Measurements from ENCODE around the gene FZR1. TPM values are rescaled to one million over a fixed set of nuclear protein-coding genes. Genes with fewer than 3 reads are reported as not detected.
"Not testable (repeated sequence)": the region's sequence is repeated elsewhere in the genome, so short reads cannot be mapped to it uniquely, and the experiment has no call there.

The FZR1 gene
- total and polyA plus RNA-seq, 3 donors from 2014 or later: 91.2 to 123 (median 95.1) TPM

DNA sequence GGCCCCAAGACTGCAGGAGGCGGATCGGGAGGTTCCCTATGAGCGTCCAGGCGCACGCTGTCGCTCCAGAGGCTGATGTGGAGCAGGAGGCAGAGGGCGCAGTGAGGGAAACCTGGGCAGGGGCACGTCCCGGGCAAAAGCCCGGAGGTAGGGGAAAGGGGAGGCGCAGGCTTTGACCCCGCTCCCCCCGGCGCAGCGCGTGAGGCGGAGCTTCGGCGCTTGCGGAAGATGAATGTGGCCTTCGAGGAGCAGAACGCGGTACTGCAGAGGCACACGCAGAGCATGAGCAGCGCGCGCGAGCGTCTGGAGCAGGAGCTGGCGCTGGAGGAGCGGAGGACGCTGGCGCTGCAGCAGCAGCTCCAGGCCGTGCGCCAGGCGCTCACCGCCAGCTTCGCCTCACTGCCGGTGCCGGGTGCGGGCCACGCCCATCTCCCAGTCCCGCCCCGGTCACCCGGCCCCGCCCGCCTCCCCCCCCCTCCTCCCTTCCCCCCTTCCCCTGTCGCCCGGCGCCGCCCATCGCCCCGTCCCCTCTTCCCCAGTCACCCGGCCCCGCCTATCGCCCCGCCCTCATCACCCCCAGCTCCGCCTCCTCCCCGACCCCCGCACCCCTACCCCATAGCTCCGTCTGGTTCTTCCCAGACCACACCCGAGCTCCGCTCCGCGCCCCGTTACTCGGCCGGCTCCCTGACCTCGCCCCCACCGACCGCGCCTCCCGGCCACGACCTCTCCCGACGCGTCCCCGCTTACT is 70.8 kb downstream of the FZR1 start:
- Histone ChIP-seq H3K36me3 (ENCODE audit: low read depth, missing control alignments) (no peaks in the 10 kb centered on the region), H3K4me1 (peaks cover 8% of the 10 kb centered on the region), H3K27ac (no peak overlapping the region), H3K27me3 (no peaks in the 10 kb centered on the region), H3K9me3 (no peaks in the 10 kb centered on the region), H3K4me3 (peak overlapping the region; percentile 4 to 38)
- 69 to 72% methylated on average over 44 to 63 of the region's 78 CpGs for WGBS, 2 donors
- intact Hi-C loops (cut with DNase I; ENCODE audit: low total_unique reads): no loop called here
- no peak for DNase-seq
- TF ChIP-seq, protein P1, sequence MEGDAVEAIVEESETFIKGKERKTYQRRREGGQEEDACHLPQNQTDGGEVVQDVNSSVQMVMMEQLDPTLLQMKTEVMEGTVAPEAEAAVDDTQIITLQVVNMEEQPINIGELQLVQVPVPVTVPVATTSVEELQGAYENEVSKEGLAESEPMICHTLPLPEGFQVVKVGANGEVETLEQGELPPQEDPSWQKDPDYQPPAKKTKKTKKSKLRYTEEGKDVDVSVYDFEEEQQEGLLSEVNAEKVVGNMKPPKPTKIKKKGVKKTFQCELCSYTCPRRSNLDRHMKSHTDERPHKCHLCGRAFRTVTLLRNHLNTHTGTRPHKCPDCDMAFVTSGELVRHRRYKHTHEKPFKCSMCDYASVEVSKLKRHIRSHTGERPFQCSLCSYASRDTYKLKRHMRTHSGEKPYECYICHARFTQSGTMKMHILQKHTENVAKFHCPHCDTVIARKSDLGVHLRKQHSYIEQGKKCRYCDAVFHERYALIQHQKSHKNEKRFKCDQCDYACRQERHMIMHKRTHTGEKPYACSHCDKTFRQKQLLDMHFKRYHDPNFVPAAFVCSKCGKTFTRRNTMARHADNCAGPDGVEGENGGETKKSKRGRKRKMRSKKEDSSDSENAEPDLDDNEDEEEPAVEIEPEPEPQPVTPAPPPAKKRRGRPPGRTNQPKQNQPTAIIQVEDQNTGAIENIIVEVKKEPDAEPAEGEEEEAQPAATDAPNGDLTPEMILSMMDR (IDR thresholded peaks at IDR 0.05): no peak
- no peak for TF ChIP-seq POLR2A (IDR thresholded peaks at IDR 0.05)

DNA sequence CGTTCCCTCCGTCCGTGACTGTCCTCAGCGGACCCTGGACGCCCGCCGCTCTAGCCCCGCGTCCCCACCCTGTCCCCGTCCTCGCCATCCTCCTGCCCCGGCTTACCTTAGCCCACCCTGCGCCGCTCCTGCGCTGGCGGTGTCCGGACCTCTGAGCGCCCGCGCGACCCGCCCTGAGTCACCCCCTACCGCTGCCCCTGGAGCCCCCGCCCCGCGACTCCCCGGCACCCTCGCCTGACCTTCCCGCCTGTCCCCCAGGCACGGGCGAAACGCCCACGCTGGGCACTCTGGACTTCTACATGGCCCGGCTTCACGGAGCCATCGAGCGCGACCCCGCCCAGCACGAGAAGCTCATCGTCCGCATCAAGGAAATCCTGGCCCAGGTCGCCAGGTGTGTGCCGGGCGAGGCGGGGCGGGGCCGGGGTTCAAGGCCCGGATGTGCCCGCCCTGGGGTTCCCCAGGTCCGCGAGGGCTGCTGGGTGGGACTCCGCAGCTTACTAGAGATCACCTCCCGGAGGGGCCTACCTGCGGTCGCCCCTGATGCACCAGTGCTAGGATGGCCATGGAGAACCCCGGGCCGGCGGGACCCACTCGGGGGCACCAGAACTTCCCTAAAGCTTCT is 71.7 kb downstream of the FZR1 start:
- Histone ChIP-seq H3K27me3 (no peaks in the 10 kb centered on the region), H3K4me1 (peaks cover 5% of the 10 kb centered on the region), H3K36me3 (ENCODE audit: low read depth, missing control alignments) (no peaks in the 10 kb centered on the region), H3K9me3 (no peaks in the 10 kb centered on the region), H3K27ac (no peak overlapping the region), H3K4me3 (peak overlapping the region in 1 of 2 donors; percentile 38)
- no peak for DNase-seq
- 72 to 86% methylated on average over 51 to 60 of the region's 60 CpGs for WGBS, 2 donors
- intact Hi-C loops (cut with DNase I; ENCODE audit: low total_unique reads): no loop called here
- TF ChIP-seq POLR2A (IDR thresholded peaks at IDR 0.05): no peak
- TF ChIP-seq, protein P1 (IDR thresholded peaks at IDR 0.05): no peak

DNA sequence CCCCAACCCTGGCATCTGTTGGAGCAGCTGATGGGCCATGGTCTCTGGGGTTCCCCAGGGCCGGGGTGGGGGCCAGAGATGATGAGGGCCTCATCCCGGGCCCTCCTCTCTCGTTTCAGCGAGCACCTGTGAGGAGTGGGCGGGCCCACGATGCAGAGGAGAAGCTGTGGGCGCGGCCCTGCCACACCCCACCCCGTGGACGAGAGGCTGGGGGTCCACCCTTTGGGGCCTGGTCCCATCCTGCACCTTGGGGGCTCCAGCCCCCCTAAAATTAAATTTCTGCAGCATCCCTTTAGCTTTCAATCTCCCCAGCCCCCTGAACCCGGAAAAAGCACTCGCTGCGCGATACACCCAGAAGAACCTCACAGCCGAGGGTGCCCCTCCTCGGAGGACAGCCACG is 72.3 kb downstream of the FZR1 start:
- Histone ChIP-seq H3K4me3 (peak overlapping the region in 1 of 2 donors; percentile 38), H3K27ac (no peak overlapping the region)
- intact Hi-C loops (cut with DNase I; ENCODE audit: low total_unique reads): no loop called here

DNA sequence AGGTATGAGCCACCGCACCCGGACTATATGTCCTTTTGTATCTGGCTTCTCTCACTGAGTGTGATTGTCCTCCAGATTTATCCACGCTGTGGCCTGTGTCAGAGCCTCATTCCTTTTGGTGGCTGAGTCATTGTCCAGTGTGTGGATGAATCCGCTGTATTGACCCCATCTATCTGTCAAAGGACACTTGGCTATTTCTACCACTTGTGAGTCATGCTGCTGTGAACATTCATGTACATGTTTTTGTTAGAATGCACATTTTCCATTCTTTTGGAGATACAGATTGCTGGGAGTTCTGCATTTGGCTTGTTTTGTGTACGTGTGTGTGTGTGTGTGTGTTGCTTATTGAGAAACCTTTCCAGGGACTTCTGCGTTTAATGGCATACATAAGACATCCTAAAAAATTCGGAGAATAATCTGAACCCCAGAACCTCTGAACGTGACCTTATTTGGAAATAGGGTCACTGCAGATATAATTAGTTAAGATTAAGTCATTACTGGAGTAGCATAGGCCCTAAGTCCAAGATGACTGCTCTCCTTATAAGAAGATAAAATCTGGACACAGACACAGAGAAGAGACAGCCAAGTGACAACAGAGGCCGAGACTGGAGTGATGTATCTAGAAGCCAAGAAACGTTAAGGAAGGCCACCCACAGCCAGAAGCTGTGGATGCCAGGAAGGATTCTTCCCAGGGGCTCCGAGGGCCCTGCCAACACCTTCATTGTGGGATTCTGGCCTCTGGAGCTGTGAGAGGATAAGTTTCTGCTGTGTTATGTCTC is 74.2 kb downstream of the FZR1 start:
- Histone ChIP-seq H3K36me3 (ENCODE audit: low read depth, missing control alignments) (no peaks in the 10 kb centered on the region), H3K27me3 (no peaks in the 10 kb centered on the region), H3K9me3 (no peaks in the 10 kb centered on the region), H3K4me3 (no peak overlapping the region), H3K27ac (no peak overlapping the region), H3K4me1 (no peaks in the 10 kb centered on the region)
- intact Hi-C loops (cut with DNase I; ENCODE audit: low total_unique reads): no loop called here
- WGBS, 2 donors: 58 to 61% methylated on average over 11 of the region's 11 CpGs
- TF ChIP-seq, protein P1 (IDR thresholded peaks at IDR 0.05): no peak
- TF ChIP-seq POLR2A (IDR thresholded peaks at IDR 0.05): no peak
- DNase-seq: no peak

More for the DNA sequence above, 72.3 kb downstream of the FZR1 start:
- no peaks in the 10 kb centered on the region for H3K36me3 ChIP-seq (ENCODE audit: low read depth, missing control alignments)
- 55 to 70% methylated on average over 11 to 17 of the region's 17 CpGs for WGBS, 2 donors
- peaks cover 4% of the 10 kb centered on the region for H3K4me1 ChIP-seq
- DNase-seq: no peak
- H3K27me3 ChIP-seq: no peaks in the 10 kb centered on the region
- no peaks in the 10 kb centered on the region for H3K9me3 ChIP-seq
- TF ChIP-seq, protein P1 (IDR thresholded peaks at IDR 0.05): no peak
- no peak for TF ChIP-seq POLR2A (IDR thresholded peaks at IDR 0.05)

DNA sequence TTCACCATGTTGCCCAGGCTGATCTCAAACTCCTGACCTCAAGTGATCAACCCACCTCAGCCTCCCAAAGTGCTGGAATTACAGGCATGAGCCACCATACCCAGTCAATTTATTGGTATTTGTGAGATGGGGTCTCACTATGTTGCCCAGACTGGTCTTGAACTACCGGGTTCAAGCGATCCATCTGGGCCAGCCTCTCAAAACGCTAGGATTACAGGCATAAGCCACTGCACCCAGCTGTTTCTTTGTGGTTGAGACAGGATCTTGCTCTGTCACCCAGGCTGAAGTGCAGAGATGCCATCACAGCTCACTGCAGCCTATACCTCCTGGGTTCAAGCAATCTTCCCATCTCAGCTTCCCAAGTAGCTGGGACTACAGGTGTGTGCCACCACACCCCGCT is 75.7 kb downstream of the FZR1 start:
- DNase-seq; H3K36me3 ChIP-seq (ENCODE audit: low read depth, missing control alignments); H3K27me3 ChIP-seq; H3K9me3 ChIP-seq; H3K4me3 ChIP-seq; intact Hi-C loops (cut with DNase I; ENCODE audit: low total_unique reads); H3K27ac ChIP-seq; H3K4me1 ChIP-seq: not testable (repeated sequence)
- 91 to 97% methylated on average over 4 of the region's 4 CpGs for WGBS, 2 donors

DNA sequence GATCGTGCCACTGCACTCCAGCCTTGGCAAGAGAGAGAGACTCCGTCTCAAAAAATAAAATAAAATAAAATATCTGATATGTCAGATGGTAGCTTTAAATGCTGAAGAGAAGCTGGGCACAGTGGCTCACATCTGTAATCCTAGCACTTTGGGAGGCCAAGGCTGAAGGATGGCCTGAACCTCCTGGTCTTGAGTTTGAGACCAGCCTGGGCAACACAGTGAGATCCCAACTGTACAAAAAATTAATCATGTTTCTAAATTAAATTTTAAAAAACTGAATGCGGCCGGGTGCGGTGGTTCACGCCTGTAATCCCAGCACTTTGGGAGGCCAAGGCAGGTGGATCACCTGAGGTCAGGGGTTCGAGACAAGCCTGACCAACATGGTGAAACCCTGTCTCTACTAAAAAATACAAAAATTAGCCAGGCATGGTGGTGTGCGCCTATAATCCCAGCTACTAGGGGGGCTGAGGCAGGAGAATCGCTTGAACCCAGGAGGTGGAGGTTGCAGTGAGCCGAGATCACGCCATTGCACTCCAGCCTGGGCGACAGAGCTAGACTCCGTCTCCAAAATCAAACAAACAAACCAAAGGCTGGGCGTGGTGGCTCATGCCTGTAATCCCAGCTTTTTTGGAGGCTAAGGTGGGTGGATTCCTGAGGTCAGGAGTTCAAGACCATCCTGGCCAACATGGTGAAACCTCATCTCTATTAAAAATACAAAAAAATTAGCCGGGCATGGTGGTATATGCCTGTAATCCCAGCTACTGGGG is 78.1 kb downstream of the FZR1 start:
- H3K27me3 ChIP-seq; H3K36me3 ChIP-seq (ENCODE audit: low read depth, missing control alignments); H3K4me1 ChIP-seq; H3K4me3 ChIP-seq; H3K27ac ChIP-seq; DNase-seq; intact Hi-C loops (cut with DNase I; ENCODE audit: low total_unique reads); H3K9me3 ChIP-seq: not testable (repeated sequence)
- WGBS, 2 donors: 85 to 86% methylated on average over 15 of the region's 15 CpGs

All from testis (tissue), 3 donors.